HG03175 (cell line): ENCODE data around the gene LPAR2.
"Not testable (repeated sequence)": the region's sequence is repeated elsewhere in the genome, so short reads cannot be mapped to it uniquely, and the experiment has no call there.

Experiments
- ATAC-seq: cut with Tn5 transposase; IDR thresholded peaks from one replicate; pipeline ENCODE4 v1.9.1; 2021; ENCODE audit warnings: mild to moderate bottlenecking, moderate library complexity; ENCODE audit not compliant: unreplicated experiment

Gene LPAR2

DNA sequence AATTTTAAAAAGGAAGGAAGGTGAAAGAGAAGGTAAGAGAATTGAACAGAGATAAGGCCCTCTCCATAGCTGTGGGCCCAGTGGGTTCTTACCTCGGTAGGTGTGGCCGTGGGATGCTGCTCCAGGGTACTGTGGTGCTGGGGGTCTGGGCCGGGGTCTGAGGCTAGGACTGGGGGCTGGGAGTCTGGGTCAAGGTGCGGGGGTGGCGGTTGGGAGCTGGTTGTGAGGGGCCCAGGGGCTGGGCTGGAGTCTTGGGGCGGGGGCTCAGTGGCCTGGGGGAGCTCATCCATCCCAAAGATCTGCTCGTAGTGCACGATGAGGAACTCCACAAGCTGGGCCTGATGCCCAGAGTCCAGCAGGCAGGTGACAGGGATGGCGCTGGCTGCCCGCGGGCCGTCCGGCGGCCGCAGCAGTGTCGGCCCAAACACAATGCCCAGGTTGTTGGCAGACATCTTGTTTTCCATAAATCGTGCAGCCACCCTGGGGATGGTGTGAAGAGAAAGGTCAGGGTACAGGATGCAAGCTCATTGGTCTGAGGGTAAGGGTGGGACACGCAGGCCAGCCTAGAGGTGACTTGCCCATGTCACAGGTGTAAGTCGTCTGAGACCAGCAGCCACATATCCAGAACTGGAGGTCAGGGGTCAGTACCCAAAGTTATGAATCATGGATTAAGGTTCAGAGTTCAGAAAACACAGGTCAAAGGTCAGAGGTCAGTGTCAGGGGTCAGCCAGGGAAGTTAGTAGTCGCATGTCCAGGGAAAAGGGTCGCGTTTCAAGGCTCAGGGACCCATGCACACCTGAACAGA, 5.9 kb upstream of the LPAR2 start:
- ATAC-seq = no peak

- ATAC-seq = no peak
These were observed 4.6 kb upstream of the LPAR2 start for GRCh38 chr19:19632661-19633060.

DNA sequence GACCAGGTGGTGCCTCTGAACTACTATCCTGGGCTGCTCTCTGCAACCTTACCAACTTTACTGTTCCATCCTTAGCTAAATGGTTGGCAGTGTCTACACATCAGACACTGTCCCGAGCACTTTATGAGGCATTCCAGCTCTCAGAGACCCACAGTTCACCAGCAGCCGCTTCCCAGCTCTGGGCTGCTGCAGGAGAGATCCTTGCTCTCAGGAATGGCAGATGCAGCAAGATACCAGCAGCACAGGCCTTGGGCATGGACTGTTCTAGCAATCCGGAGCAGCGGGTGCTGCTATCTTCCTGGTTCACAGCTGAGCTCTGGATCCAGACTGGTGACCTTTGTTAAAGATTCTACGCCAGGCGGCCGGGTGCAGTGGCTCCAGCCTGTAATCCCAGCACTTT, 3.3 kb upstream of the LPAR2 start:
- ATAC-seq = no peak

- no peak for ATAC-seq
These were observed 2.4 kb upstream of the LPAR2 start for GRCh38 chr19:19630426-19630825.

DNA sequence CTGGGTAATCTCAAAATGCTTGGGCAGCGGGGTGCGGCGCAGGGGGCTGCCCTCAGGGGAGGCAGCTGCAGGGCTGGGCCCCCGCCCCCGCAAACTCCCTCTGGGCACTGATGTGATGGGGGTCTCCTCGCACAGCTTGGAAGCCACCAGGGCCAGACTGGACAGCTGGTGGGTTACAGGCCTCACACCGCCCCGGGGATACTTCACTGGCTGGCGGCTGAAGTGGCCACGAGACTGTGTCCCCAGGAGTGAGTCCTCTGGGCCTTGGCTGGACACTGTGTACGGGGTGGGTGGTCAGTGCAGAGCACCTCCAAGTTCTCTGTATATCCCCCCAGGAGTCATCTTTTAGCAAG, 2.0 kb upstream of the LPAR2 start:
- ATAC-seq = no peak

- no peak for ATAC-seq
These were observed 598 bp upstream of the LPAR2 start for GRCh38 chr19:19628501-19629134.

- ATAC-seq = no peak
These were observed 1.2 kb downstream of the LPAR2 start for GRCh38 chr19:19626516-19627472.

DNA sequence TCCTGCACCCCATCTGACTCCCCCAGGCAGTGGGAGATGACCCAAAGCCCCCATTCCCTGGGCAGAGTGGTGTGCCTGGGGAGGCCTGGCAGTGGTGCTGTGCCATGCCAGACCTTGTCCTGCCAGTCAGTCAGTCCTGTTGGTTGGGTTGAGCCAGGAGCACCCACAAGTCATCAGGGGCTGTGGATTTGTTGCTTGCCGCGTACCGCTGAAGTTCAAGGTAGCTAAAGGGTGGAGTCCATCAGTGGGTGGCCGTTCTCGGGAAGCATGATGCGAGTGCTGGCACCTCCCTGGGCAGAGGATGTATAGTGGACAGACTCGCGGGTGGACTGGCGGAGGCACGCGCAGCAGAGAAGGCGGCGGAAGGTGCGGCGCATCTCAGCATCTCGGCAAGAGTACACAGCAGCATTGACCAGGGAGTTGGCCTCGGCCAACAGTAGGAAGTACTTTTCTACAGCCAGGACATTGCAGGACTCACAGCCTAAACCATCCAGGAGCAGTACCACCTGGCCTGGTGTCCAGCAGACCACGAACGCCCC, 3.9 kb downstream of the LPAR2 start:
- no peak for ATAC-seq

GRCh38 chr19:19623383-19623782, 4.6 kb downstream of the LPAR2 start:
- no peak for ATAC-seq

GRCh38 chr19:19619849-19620210, 8.2 kb downstream of the LPAR2 start:
- no peak for ATAC-seq

DNA sequence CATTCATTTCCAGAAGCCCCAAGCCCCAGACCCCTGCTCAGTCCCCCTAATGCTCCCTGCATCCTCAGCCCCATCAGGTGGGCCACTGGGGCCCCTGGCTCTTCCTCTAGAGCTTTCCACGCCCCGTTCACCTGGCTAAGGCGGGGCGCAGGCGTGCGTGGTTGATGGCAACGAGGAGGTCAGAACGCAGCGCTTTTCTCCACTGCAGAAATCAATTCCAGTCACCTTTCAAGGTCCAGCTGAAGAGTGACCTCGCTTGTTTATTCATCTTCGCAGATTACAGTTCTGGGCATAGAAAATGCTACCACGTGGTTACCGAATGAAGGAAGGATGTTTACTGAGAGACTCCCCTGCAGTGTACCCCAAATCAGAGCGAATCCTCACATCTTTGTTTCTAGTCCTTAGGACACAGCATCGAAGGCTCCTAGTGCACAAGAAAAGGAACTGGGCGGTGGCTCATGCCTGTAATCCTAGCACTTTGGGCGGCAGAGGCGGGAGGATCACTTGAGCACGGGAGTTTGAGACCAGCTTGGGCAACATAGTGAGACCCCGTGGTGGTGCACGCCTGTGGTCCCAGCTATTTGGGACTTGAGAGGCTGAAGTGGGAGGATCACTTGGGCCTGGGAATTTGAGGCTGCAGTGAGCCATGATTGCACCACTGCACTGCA, 8.7 kb downstream of the LPAR2 start:
- no peak for ATAC-seq

DNA sequence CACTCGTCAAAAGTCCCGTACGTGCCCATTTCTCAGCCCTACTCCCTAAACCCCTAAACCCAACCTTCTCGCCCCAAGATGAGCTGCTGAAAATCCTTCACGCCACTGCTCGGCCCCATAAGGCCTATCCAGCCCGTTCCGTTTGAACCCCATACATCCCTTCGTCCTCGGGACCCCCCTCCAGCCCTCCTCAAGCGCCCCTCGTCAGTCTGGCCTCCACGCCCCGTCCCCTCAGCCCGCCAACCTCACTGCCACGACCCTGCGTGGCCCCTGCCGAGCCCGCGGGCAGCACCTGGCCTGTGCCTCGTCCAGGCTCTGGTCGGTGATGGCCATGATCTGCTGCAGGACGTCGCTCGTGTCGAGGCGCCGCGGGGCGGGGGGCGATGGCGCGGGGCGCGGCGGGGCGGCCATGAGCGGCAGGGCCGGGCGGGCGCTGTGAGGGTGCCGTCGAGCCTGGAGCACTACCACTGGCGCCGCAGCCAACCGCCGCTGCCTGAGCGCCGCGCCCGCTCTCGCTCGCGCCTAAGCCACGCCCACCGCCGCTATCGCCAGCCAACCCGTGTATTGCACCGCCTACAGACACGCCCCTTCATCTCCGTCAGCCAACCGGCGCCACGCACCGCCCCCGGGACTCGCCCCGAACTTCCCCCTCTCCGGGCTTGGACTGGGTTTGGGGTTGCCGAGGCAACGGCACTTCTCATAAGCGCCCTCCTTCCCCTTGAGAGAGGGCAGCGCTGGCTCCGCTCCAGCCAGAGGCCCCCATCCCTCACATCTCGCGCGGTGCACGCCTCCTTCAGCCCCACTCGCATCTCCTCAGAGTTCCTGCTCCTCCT, 9.6 kb downstream of the LPAR2 start, which contains the start of gene PBX4:
Gene PBX4 (minus strand): TSS at position 469 of the 833 bp plus-strand sequence. CDS start 58 bp downstream, at position 411.
- peak; percentile 87 for ATAC-seq

GRCh38 chr19:19615086-19615485, 12.9 kb downstream of the LPAR2 start:
- peak; percentile 33 for ATAC-seq

DNA sequence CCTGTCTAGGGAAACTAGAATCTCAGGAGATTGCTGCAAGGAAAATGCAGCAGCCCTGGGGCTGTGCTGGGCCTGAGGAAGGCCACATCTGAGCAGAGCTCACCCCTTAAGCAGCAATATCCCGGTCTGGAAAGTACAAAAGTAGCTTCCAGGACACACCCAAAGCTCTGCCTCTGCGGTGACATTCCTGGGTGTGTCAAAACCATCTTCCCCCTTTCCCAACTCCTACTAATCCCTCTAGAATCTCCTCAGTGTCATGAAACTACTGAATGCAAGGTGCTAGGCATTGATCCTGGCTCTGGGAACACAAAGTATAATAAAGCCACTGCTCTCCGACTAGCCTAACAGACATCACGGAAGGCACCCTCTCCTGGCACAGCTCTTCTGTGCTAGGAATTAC, 14.5 kb downstream of the LPAR2 start:
- ATAC-seq = no peak

DNA sequence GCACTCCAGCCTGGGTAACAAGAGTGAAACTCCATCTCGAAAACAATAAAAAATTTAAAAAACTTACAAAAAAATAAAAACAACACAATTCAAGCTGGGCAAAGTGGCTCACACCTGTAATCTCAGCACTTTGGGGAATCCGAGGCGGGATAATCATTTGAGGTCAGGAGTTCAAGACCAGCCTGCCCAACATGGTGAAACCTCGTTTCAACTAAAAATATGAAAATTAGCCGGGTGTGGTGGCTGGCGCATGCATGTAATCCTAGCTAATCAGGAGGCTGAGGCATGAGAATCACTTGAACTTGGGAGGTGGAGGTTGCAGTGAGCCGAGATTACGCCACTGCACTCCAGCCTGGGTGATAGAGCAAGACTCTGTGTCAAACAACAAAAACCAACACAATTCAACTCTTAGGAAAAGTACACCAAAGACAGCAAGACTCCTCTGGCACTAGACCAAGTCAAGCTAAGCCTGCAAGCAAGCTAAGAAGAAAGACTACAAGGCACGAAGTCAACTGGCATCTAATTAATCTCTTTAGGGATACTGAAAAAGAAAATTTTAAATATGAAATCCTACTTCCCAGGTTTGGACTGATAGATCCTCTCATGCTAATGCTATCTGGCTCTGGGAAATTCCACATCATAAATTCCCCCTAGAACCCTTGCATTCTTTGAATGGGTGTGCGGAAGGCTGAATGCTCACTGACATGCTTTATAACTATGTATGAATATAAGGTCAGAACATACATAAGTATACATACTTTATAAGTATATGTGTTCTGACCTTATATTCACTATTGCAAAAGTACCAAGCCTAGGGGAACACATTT, 17.4 kb downstream of the LPAR2 start:
- ATAC-seq = no peak

DNA sequence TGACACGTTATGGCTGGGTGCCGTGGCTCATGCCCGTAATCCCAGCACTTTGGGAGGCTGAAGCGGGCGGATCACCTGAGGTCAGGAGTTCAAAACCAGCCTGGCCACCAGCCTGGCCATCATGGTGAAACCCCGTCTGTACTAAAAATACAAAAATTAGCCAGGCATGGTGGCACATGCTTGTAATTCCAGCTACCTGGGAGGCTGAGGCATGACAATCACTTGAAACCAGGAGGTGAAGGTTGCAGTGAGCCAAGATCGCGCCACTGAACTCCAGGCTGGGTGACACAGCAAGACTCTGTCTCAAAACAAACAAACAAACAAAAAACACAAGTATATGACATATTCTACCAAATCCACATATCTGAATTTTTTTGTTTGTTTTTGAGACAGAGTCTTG, 21.3 kb downstream of the LPAR2 start:
- ATAC-seq = not testable (repeated sequence)

- no peak for ATAC-seq
These were observed 22.0 kb downstream of the LPAR2 start for GRCh38 chr19:19606021-19606420.

DNA sequence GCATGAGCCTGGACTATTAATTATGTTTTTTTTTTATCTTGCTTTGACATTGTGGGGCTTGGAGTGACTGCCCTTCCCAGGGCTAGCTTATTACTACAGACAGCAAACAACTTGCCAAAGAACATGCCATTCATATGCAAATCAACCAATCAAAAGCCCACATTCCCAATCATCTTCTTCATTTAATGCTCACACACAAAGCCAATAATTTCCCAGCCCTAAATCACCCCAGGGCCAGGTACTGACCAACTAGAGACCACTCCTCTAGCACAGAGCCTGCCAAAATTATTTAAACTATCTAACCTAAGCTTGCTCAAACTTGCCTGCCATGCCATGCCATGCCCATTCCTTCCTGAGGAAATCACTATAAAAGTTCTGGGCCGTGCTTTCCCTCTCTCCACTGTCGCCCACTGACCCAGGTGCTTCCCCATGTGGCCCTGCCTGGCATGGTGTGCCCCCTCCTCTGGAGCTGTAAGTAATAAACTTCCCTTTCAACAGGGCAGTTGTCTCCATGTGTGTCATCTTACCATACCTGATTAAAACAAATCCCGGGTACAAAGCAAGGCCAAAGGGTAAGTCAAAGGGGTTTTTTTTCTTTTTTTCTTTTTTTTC, 25.2 kb downstream of the LPAR2 start:
- ATAC-seq = no peak
